GM12878 (cell line): ENCODE results near the gene FAM120AOS. TPM values are rescaled to one million over a fixed set of nuclear protein-coding genes. Genes with fewer than 3 reads are reported as not detected.

ENCODE experiments used
- polyA plus RNA-seq, 11 experiments: library from polyadenylated mRNA; depleted of rRNA in 4 of 11; unstranded in 6 of 11; stranded (reverse) in 5 of 11; fragments of >200 nt; fragmentation: Nextera tagmentation in 4 of 11; fragmentation: Illumina TruSeq in 1 of 11; extraction: Ambion mirVana in 4 of 11; extraction: Trizol in 1 of 11; gene quantifications; 1 replicate in 1 of 11; 2 replicates in 10 of 11; pipeline versions ENCODE4 v1.2.1 to v1.2.3, GENCODE V29; 2011 to 2016; ENCODE audit warnings: inconsistent platforms in 2 of 11, missing spikeins in 2 of 11, low read depth in 1 of 11
- small RNA-seq: library from RNA; depleted of rRNA; stranded (forward); fragments of <200 nt; gene quantifications from one replicate; pipeline ENCODE3, GENCODE V24; 2014
- total RNA-seq, 4 experiments: library from RNA; depleted of rRNA in 3 of 4; stranded (reverse); fragments of >200 nt in 3 of 4; fragmentation: Illumina TruSeq in 1 of 4; extraction: Trizol in 1 of 4; gene quantifications; 2 replicates each; pipeline versions ENCODE4 v1.2.1 to v1.2.3, GENCODE V29; 2013 to 2021

Gene FAM120AOS
- total and polyA plus RNA-seq, 10 of the 15 experiments (the other 5 are each of a cell fraction or from before 2014, with no cell fraction given): 15.9 to 55.1 (median 34.6) TPM

Small RNA genes within 50 kb of the gene (small RNA-seq; reads per million reads assigned to genes)
- not detected for gene RF00019

Other genes with a start within 250 kb of the FAM120AOS start
- gene FAM120A, start 1.9 kb downstream of the FAM120AOS start, total RNA-seq (2014; rRNA removed): 59.5 and 66.2 TPM in 2 replicates
- gene FAM120A, start 1.9 kb downstream of the FAM120AOS start, total RNA-seq (2014; rRNA removed; fragmentation: Illumina TruSeq; extraction: Trizol): 55.1 and 58.1 TPM in 2 replicates
- gene FAM120A, start 1.9 kb downstream of the FAM120AOS start, total RNA-seq (2021): 87.1 and 89.6 TPM in 2 replicates
- 61.3 and 61.5 TPM in 2 replicates for gene FAM120A, start 1.9 kb downstream of the FAM120AOS start, polyA plus RNA-seq (2011; rRNA removed)
- 55.4 and 65.6 TPM in 2 replicates for gene FAM120A, start 1.9 kb downstream of the FAM120AOS start, polyA plus RNA-seq (2014; fragmentation: Illumina TruSeq; extraction: Trizol)
- 10 to 100 TPM; 13.1 to 21.3 TPM for gene FAM120A, start 1.9 kb downstream of the FAM120AOS start, polyA plus RNA-seq (2014; fragmentation: Nextera tagmentation; extraction: Ambion mirVana)
- 46.6 and 46.9 TPM in 2 replicates for gene FAM120A, start 1.9 kb downstream of the FAM120AOS start, polyA plus RNA-seq (2014; rRNA removed)
- 10 to 100 TPM; 23.9 to 25.6 TPM for gene FAM120A, start 1.9 kb downstream of the FAM120AOS start, polyA plus RNA-seq (2016; fragmentation: Nextera tagmentation; extraction: Ambion mirVana)
- gene PHF2, start 123.0 kb upstream of the FAM120AOS start, total RNA-seq (2014; rRNA removed): 8.1 and 8.9 TPM in 2 replicates
- 5.1 and 5.2 TPM in 2 replicates for gene PHF2, start 123.0 kb upstream of the FAM120AOS start, total RNA-seq (2014; rRNA removed; fragmentation: Illumina TruSeq; extraction: Trizol)
- 13.3 TPM in 2 replicates for gene PHF2, start 123.0 kb upstream of the FAM120AOS start, total RNA-seq (2021)
- 4.4 and 5.8 TPM in 2 replicates for gene PHF2, start 123.0 kb upstream of the FAM120AOS start, polyA plus RNA-seq (2011; rRNA removed)
- gene PHF2, start 123.0 kb upstream of the FAM120AOS start, polyA plus RNA-seq (2014; fragmentation: Illumina TruSeq; extraction: Trizol): 6.0 and 8.0 TPM in 2 replicates
- under 1 TPM; 0.34 to 0.68 TPM for gene PHF2, start 123.0 kb upstream of the FAM120AOS start, polyA plus RNA-seq (2014; fragmentation: Nextera tagmentation; extraction: Ambion mirVana)
- 8.6 and 10.3 TPM in 2 replicates for gene PHF2, start 123.0 kb upstream of the FAM120AOS start, polyA plus RNA-seq (2014; rRNA removed)
- gene PHF2, start 123.0 kb upstream of the FAM120AOS start, polyA plus RNA-seq (2016; fragmentation: Nextera tagmentation; extraction: Ambion mirVana): 1 to 10 TPM; 1.9 to 2.2 TPM